ENCODE measurements around the gene OR51E2. TPM values are rescaled to one million over a fixed set of nuclear protein-coding genes. Genes with fewer than 3 reads are reported as not detected.
A peak's percentile ranks its signal among the peaks of the same experiment; 100 is the strongest.

OR51E2 gene
- total RNA-seq, 1 donor: not detected

DNA sequence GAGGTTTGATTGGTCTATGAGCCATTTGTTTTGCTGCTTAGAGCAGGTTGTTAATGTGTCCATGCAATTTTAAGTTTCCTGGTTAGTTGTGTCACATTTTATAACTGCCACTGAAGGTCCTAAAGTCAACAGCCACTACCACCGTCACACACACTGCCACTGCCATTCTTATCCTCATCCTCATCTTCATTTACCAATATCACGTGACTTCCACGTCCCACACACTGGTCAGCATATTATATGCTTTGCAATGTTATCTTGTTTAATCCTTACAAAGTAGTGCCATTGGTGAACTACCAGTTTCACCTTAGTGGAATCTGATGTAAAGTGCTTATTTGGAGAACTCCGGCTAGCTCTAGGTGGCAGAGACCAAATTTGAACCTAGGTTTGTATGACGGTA lies 16.6 kb upstream of the OR51E2 start:
- H4K20me1 ChIP-seq (ENCODE audit: insufficient read depth, low read length): no peaks in the 10 kb centered on the region
- no peak overlapping the region for H3K27ac ChIP-seq (ENCODE audit: low read depth, low read length)
- H3K9me3 ChIP-seq (ENCODE audit: low read depth, low read length): no peaks in the 10 kb centered on the region
- H3K4me3 ChIP-seq (ENCODE audit: insufficient read depth, low read length): no peak overlapping the region
- no peak for TF ChIP-seq CTCF (IDR thresholded peaks at IDR 0.05; ENCODE audit: extremely low read depth, low read depth, low read length)
- H3K79me2 ChIP-seq (ENCODE audit: insufficient read depth, low read length): no peaks in the 10 kb centered on the region
- H3K27me3 ChIP-seq (ENCODE audit: insufficient read depth, low read length): no peaks in the 10 kb centered on the region
- H3K4me1 ChIP-seq (ENCODE audit: insufficient read depth, low read length): no peaks in the 10 kb centered on the region
- DNase-seq (ENCODE audit: insufficient read length, low spot score, missing footprints): no peak
- H3K4me2 ChIP-seq (ENCODE audit: insufficient read depth, low read length): no peak overlapping the region
- no peaks in the 10 kb centered on the region for H3K36me3 ChIP-seq (ENCODE audit: insufficient read depth, low read length)
- no peak overlapping the region for H2AFZ ChIP-seq (ENCODE audit: low read length)

GRCh38 chr11:4713241-4713640 lies 15.6 kb upstream of the OR51E2 start:
- Histone ChIP-seq H4K20me1 (ENCODE audit: insufficient read depth, low read length) (no peaks in the 10 kb centered on the region), H3K9me3 (ENCODE audit: low read depth, low read length) (no peaks in the 10 kb centered on the region), H3K36me3 (ENCODE audit: insufficient read depth, low read length) (no peaks in the 10 kb centered on the region), H3K27ac (ENCODE audit: low read depth, low read length) (no peak overlapping the region), H2AFZ (ENCODE audit: low read length) (no peak overlapping the region), H3K4me3 (ENCODE audit: insufficient read depth, low read length) (no peak overlapping the region), H3K4me1 (ENCODE audit: insufficient read depth, low read length) (no peaks in the 10 kb centered on the region), H3K27me3 (ENCODE audit: insufficient read depth, low read length) (no peaks in the 10 kb centered on the region), H3K79me2 (ENCODE audit: insufficient read depth, low read length) (no peaks in the 10 kb centered on the region), H3K4me2 (ENCODE audit: insufficient read depth, low read length) (no peak overlapping the region)
- TF ChIP-seq CTCF (IDR thresholded peaks at IDR 0.05; ENCODE audit: extremely low read depth, low read depth, low read length): no peak
- DNase-seq (ENCODE audit: insufficient read length, low spot score, missing footprints): no peak

DNA sequence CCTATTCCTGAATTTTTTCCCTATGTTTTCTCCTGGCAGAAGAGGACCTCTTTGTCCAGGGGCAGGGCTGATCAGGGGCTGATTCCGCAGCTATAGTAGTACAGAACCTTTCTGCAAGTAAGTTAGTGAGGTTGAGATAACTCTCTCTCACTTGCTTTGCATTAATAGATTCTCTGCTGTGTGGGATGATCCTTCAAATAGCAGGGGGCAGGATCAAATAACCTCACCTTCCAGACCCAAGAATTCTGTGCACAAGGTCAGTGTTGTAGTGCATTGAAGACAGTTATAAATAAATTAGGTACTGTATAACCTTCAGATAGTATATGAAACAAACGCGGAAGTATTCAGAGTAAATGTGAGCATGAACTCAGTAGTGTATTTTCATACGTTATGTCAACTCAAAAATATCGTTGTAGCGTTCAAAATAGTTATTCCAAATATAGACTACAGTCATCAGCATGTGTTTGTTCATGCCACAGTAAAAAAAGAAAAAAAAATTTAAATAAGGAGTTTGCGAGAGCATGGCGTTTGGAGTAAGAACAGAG lies 7.2 kb upstream of the OR51E2 start:
- H3K27ac ChIP-seq (ENCODE audit: low read depth, low read length): no peak overlapping the region
- H2AFZ ChIP-seq (ENCODE audit: low read length): no peak overlapping the region
- H3K27me3 ChIP-seq (ENCODE audit: insufficient read depth, low read length): no peaks in the 10 kb centered on the region
- no peaks in the 10 kb centered on the region for H3K4me1 ChIP-seq (ENCODE audit: insufficient read depth, low read length)
- H3K4me3 ChIP-seq (ENCODE audit: insufficient read depth, low read length): no peak overlapping the region
- DNase-seq (ENCODE audit: insufficient read length, low spot score, missing footprints): peak; percentile 21
- no peaks in the 10 kb centered on the region for H3K79me2 ChIP-seq (ENCODE audit: insufficient read depth, low read length)
- no peak for TF ChIP-seq CTCF (IDR thresholded peaks at IDR 0.05; ENCODE audit: extremely low read depth, low read depth, low read length)
- H3K4me2 ChIP-seq (ENCODE audit: insufficient read depth, low read length): no peak overlapping the region
- H3K9me3 ChIP-seq (ENCODE audit: low read depth, low read length): no peaks in the 10 kb centered on the region
- no peaks in the 10 kb centered on the region for H4K20me1 ChIP-seq (ENCODE audit: insufficient read depth, low read length)
- no peaks in the 10 kb centered on the region for H3K36me3 ChIP-seq (ENCODE audit: insufficient read depth, low read length)

GRCh38 chr11:4704054-4704789 lies 6.6 kb upstream of the OR51E2 start, which contains the start of gene MMP26:
MMP26 (plus strand) TSS chr11:4704784.
- no peaks in the 10 kb centered on the region for H3K79me2 ChIP-seq (ENCODE audit: insufficient read depth, low read length)
- no peak within 1 kb of the TSS for H3K4me2 ChIP-seq (ENCODE audit: insufficient read depth, low read length)
- no peak for TF ChIP-seq CTCF (IDR thresholded peaks at IDR 0.05; ENCODE audit: extremely low read depth, low read depth, low read length)

More at GRCh38 chr11:4704054-4704789, 6.6 kb upstream of the OR51E2 start, which contains the start of gene MMP26:
- H3K27ac ChIP-seq (ENCODE audit: low read depth, low read length): no peak within 1 kb of the TSS
- no peaks in the 10 kb centered on the region for H4K20me1 ChIP-seq (ENCODE audit: insufficient read depth, low read length)
- H3K4me1 ChIP-seq (ENCODE audit: insufficient read depth, low read length): no peaks in the 10 kb centered on the region
- no peak within 1 kb of the TSS for H2AFZ ChIP-seq (ENCODE audit: low read length)
- no peak within 1 kb of the TSS for H3K4me3 ChIP-seq (ENCODE audit: insufficient read depth, low read length)
- DNase-seq (ENCODE audit: insufficient read length, low spot score, missing footprints): no peak
- H3K36me3 ChIP-seq (ENCODE audit: insufficient read depth, low read length): no peaks in the 10 kb centered on the region
- no peaks in the 10 kb centered on the region for H3K27me3 ChIP-seq (ENCODE audit: insufficient read depth, low read length)
- no peaks in the 10 kb centered on the region for H3K9me3 ChIP-seq (ENCODE audit: low read depth, low read length)

Data from osteoblast (primary cell).